ENCODE measurements around the gene INSYN1.
"Not testable (repeated sequence)": the region's sequence is repeated elsewhere in the genome, so short reads cannot be mapped to it uniquely, and the experiment has no call there.

Gene INSYN1, protein sequence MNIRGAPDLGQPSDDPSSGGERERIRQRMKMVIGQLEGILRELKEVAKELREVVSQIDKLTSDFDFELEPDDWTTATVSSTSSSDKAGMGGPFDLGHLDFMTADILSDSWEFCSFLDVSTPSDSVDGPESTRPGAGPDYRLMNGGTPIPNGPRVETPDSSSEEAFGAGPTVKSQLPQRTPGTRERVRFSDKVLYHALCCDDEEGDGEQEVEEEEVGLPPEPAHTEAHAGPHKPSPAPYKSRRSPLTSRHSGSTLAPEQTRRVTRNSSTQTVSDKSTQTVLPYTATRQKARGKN

DNA sequence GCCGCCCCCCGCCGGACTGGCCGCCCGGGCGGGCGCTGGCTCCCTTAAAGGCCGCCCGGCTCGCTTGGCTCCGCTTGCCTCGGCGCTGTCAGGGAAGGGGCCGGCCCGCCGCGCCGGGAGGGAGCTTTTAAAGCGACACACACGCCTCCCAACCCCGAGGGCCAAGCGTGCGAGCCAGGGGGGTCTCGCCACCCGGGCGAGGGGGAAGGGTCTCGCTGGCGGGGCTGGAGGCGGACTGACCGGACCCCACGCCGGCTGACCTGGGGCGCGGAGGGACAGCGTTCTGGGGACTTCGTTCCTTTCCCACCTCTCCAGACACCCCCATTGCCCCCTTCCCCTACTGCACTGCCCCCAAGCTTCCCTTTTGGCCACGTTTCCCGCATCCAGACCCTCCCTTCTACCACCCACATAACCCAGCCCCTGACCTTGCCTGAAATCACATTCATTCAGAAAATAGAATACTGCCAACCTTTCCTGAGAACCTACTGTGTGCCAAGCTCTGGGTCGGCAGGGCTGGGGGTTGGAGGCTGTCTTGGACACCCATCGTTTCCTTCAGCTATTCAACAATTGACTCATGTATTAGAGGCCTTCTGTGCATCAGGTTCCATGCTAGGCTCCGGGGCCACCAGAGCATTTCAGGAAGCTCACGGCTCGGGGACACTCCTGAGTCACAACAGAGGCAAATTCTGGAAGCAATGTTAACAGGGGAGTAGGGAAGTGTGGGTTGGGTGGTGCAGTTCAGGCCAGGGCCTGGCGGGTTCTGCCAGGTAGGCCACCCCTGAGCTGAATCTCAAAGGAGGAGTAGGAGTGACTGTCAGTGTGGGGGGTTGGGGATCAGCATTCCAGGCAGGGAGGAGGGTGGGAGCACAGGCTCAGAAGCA lies at the start of gene INSYN1:
TSS of gene INSYN1 (minus strand) at position 102 of the 881 bp plus-strand sequence. CDS start 2,221 bp downstream, outside the sequence.
- H3K36me3 Mint-ChIP-seq (ENCODE audit: low read depth): no peaks in the 10 kb centered on the region
- H3K27ac Mint-ChIP-seq: no peak within 1 kb of the TSS
- no peaks in the 10 kb centered on the region for H3K9me3 Mint-ChIP-seq
- DNase-seq: no peak
- H3K4me3 Mint-ChIP-seq: no peak within 1 kb of the TSS
- peaks cover 52% of the 10 kb centered on the region for H3K27me3 Mint-ChIP-seq
- no peaks in the 10 kb centered on the region for H3K4me1 Mint-ChIP-seq
- ATAC-seq: no peak

DNA sequence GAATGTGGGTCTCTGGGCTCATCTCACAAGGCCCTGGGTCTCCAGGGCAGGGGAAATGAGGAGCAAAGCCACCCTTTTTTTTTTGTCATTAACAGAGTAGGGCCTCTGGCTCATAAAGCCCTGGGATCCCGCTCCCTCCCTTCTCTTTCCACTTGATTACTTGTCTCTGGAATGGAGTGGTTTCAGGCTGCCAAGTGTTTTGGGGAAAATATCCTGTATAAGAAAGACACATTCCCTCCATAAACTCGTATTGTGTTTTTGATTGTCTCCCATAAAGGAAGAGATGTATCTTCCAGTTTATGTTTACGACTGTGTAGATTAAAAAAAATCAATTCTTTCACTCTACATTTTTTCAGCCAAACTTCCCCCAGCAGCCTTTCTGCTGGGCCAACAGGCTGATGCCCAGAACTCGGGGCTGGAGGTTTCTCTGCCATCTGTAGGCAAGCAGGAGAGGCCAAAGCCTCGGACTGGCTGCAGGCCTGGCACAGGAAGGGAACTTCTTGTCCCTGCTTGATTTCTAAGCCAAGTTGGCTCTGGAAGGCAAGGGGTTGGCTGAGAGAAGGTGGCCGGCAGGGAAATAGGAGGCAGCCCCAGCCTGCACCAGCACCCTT lies 49.4 kb upstream of the INSYN1 start:
- H3K27ac Mint-ChIP-seq: no peak overlapping the region
- H3K9me3 Mint-ChIP-seq: no peaks in the 10 kb centered on the region
- H3K4me3 Mint-ChIP-seq: no peak overlapping the region
- DNase-seq: no peak
- H3K27me3 Mint-ChIP-seq: no peaks in the 10 kb centered on the region
- no peaks in the 10 kb centered on the region for H3K36me3 Mint-ChIP-seq (ENCODE audit: low read depth)
- no peak for ATAC-seq
- no peaks in the 10 kb centered on the region for H3K4me1 Mint-ChIP-seq

DNA sequence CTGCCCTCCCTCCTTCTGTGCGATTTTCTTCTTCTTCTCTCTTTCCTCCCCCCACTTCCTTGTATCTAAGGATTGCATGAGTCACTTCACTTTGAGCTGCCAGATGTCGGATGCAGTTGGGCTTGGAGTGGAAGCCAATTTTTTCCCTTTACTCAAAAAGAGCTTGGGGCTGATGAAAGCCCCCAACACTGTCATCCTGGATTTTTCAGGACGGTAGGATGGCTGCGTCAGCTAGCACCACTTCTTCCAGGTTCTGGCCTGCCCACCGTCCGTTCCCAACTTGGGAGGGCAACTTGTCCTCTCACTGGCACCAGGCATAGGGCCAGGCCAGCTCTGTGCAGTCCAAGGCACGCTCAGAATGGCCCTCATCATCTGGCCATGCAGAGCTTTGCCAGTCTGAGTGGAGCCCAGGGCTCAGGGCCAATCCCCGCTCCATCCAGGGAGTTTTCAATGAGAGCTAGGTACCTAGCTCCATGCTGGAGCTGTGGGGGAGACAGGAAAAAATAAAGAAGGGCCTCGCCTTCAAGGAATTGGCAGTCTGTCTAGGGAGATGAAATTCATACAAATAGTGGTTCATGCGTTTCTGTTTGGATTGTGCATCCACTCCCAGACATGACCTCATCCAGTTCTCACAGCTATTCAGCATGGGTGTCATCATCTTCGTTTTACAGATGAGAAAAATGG lies 47.7 kb upstream of the INSYN1 start:
- Mint-ChIP-seq H3K36me3 (ENCODE audit: low read depth) (no peaks in the 10 kb centered on the region), H3K4me1 (no peaks in the 10 kb centered on the region), H3K4me3 (no peak overlapping the region), H3K27ac (no peak overlapping the region), H3K27me3 (no peaks in the 10 kb centered on the region), H3K9me3 (no peaks in the 10 kb centered on the region)
- ATAC-seq: no peak
- no peak for DNase-seq

DNA sequence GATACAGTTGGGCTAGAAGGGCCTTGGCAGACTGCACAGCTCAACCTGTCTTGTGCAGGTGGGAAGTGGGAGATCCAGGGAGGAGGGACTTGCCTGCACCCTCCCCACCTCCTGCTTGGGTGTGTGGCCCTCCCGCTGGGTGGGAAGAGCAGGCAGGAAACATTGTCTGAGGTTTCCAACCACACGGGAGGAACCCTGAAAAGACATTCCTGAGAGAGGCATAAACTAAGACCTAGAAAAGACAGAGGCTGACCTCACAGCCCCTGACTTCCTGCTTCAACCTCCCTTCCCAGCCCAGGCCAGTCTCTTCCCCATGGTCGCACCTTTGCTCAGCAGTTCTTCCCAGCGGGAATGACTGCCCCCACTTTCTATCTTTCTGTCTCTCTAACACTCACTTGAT lies 46.3 kb upstream of the INSYN1 start:
- H3K27ac Mint-ChIP-seq: no peak overlapping the region
- ATAC-seq (no peak), DNase-seq (no peak)

DNA sequence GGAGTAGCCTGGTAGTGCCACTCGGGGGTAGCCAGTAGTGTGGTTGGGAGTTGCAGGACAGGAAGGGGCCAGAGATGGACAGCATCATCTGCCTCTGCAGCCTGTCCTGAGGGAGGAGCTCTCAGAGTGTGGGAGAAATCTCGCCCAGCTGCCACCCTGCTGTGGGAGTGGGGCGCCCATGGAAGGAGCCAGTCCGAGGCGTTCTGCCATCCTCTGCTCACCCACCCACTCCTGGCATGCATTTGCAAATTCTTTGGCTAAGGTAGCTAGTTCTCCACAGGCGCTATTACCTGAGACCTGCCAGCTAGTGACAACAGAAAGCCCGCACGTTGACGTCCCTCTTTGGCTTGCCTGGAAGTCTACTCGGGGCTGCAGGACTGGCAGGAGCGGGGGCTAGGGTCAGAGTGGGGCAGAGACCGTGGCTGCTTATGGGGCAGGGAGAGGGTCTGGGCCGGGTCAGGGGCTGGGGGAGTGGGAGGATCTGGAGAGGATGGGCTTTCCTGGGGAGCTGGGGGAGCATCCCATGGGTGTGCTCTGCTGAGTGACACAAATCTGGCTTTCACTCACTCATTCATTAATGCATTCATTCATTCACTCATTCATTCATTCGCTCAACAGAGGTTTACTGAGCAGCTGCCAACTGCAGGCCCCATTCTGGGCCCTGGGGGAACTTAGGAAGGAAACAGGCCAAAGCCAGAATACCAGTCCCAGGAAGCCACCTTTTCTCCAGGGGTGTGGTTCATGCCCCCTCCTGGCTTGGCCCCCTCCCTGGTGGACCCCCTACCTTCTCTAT lies 44.4 kb upstream of the INSYN1 start:
- ATAC-seq (no peak), DNase-seq (no peak)
- Mint-ChIP-seq H3K4me3 (no peak overlapping the region), H3K4me1 (no peaks in the 10 kb centered on the region), H3K9me3 (no peaks in the 10 kb centered on the region), H3K36me3 (ENCODE audit: low read depth) (no peaks in the 10 kb centered on the region), H3K27me3 (peaks cover 1% of the 10 kb centered on the region), H3K27ac (no peak overlapping the region)

More for the DNA sequence above, 46.3 kb upstream of the INSYN1 start:
- Mint-ChIP-seq H3K4me3 (no peak overlapping the region), H3K36me3 (ENCODE audit: low read depth) (no peaks in the 10 kb centered on the region), H3K4me1 (no peaks in the 10 kb centered on the region), H3K27me3 (no peaks in the 10 kb centered on the region), H3K9me3 (no peaks in the 10 kb centered on the region)

DNA sequence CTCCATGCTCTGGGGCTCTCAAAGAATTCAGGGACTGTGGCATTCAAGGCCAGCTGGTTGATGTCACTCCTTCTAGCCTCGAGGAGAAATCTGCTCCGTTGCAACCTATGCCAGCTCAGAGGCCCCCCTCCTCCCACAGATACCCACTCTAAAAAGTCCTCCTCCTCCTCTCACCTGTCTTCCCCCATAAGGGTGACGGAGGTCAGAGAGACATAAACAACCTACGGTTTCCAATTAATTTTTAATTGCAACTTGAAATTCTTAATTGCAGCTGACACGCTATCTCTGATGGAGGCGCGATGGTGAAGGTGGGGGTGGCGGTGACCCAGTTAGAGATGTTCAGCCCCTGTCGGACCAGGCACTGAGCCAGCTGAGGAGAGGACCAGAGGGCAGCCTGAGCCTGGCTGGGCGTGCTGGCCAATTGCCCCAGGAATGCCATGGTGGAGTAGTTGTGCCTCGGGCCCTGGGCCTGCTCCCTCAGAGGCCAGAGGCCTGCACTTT lies 43.2 kb upstream of the INSYN1 start:
- ATAC-seq (no peak), DNase-seq (no peak)
- H3K27me3 Mint-ChIP-seq: peaks cover 1% of the 10 kb centered on the region
- no peak overlapping the region for H3K4me3 Mint-ChIP-seq
- no peaks in the 10 kb centered on the region for H3K4me1 Mint-ChIP-seq
- H3K36me3 Mint-ChIP-seq (ENCODE audit: low read depth): no peaks in the 10 kb centered on the region
- no peaks in the 10 kb centered on the region for H3K9me3 Mint-ChIP-seq
- H3K27ac Mint-ChIP-seq: no peak overlapping the region

DNA sequence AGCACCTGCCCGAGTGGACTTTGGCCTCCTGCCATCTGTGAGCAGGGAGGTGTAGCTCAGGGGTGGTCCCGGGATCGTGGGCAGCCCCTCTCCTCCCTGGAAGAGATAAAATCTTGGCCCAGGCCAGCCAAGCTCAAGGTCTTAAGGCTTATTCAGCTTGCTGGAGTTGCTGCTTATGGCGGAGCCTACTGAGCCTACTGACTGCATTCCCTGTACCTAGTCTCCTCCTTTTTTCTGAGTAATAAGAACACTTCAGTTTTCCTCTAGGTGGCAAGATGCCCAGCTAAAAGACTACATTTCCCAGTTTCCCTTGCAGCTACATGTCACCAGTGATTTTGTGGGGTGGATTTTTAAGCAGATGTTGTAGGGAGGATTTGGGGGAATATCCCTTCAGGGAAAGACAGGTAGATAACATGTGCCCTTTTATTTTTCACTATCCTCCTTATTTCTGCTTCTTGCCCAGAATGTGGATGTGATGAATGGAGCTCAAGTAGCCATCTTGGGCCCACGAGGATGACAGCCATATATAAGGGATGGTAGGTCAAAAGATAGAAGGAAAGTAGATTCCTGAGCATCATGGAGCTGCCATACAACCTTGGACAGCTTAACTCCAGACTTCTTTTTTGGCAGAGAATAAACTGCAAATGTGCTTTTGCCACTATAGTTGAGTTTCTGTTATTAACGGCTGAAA lies 41.4 kb upstream of the INSYN1 start:
- H3K27me3 Mint-ChIP-seq: peaks cover 5% of the 10 kb centered on the region
- H3K27ac Mint-ChIP-seq: no peak overlapping the region
- H3K36me3 Mint-ChIP-seq (ENCODE audit: low read depth): no peaks in the 10 kb centered on the region
- H3K9me3 Mint-ChIP-seq: no peaks in the 10 kb centered on the region
- no peak overlapping the region for H3K4me3 Mint-ChIP-seq
- no peaks in the 10 kb centered on the region for H3K4me1 Mint-ChIP-seq
- no peak for DNase-seq
- ATAC-seq: no peak

DNA sequence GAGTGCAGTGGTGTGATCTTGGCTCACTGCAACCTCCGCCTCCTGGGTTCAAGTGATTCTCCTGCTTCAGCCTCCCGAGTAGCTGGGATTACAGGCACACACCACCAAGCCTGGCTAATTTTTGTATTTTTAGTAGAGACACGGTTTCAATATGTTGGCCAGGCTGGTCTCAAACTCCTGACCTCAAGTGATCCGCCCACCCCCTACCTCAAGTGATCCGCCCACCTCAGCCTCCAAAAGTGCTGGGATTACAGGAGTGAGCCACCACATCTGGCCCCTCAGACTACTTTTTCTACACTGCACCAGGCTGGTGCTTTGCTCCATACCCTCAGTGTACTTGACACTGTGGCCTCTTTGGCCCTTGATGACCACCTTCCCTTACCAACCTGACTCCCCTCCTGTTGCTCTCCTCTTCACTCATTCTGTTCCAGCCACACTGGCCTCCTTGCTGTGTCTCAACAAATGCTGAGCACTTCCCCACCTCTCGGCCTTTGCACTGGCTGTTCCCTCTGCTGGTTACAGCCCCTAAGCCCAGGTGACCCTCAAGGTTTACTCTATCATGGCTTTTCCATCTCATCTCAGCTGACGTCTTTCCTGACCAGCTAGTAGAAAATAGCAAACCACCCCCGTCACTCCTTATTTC lies 39.9 kb upstream of the INSYN1 start:
- not testable (repeated sequence) for H3K27ac Mint-ChIP-seq; H3K36me3 Mint-ChIP-seq (ENCODE audit: low read depth); H3K4me3 Mint-ChIP-seq; H3K9me3 Mint-ChIP-seq; ATAC-seq; H3K27me3 Mint-ChIP-seq; H3K4me1 Mint-ChIP-seq; DNase-seq

DNA sequence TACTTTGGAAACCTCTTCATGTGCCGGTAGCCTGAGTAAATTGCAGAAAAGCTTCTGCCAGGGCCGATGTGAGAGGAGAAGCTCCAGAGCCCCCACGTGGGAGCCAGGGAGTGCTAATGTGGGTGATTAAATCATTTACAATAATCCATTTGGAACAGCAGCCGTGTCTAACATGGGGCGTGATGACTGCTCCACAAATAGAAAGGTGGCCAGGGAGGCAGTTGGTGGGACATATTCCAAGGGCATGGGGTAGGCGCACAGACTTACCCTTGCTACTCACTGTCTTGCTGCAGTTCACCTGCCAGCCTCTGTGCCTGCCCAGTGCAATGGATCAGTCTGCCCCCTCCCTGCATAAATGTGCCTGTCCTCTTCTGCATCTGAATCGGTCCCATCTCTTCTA lies 39.3 kb upstream of the INSYN1 start:
- Mint-ChIP-seq H3K4me3 (no peak overlapping the region), H3K36me3 (ENCODE audit: low read depth) (no peaks in the 10 kb centered on the region), H3K27ac (no peak overlapping the region), H3K27me3 (peaks cover 5% of the 10 kb centered on the region), H3K9me3 (no peaks in the 10 kb centered on the region), H3K4me1 (no peaks in the 10 kb centered on the region)
- DNase-seq: no peak
- ATAC-seq: no peak

DNA sequence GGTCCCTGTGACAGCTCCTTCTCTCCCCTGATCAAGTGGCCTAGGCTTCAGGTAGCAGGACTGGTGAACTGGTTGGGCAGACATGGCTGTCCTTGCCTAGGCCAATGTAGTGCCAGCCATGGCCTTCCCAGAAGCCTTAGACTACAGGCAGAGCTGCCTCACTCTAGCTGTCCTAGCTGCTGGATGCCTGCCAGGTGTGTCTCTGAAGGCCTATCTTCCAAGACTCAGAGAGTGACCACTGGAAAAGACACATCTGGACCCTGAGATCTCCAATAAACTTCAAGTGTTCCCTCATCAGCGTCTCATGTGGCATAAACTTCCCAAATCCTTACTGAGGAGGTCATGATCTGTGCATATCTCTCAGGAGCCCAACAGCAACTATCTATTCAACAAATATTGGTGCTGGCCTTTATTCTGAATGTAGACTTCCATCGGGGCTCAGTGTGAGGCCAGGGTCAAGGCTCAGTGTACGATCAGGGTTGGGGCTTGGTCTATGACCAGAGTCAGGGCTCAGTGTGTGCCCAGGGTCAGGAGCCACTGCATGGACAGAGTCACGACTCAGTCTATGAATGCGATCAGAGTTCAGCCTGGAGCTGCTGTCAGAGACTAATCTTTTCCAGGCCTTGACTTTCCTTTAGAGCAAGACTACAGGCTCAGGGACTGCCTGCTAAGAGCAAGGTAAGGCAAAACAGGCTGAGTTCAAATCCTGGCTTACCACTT lies 36.5 kb upstream of the INSYN1 start:
- no peaks in the 10 kb centered on the region for H3K36me3 Mint-ChIP-seq (ENCODE audit: low read depth)
- ATAC-seq (no peak), DNase-seq (no peak)
- H3K4me1 Mint-ChIP-seq: no peaks in the 10 kb centered on the region
- H3K27me3 Mint-ChIP-seq: peaks cover 5% of the 10 kb centered on the region
- no peak overlapping the region for H3K27ac Mint-ChIP-seq
- H3K4me3 Mint-ChIP-seq: no peak overlapping the region
- H3K9me3 Mint-ChIP-seq: no peaks in the 10 kb centered on the region

DNA sequence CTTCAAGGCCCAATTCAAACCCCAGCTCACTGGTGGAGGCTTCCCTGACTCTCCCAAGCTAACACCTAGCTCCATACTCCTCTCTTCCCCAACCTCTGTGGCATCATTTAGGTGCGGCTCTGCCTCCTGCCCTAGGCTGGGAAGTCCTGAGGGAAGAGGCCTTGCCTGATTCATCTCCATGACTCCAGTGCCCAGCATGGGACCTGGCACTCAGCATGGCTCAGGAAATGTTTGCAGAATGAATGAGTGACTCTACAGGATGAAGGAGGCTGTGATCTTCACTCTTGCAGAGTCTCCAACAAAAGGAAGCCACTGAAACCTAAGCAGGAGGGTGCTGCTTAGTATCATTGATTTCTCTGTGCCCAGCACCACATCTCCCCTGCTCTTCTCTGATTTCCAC lies 34.5 kb upstream of the INSYN1 start:
- no peaks in the 10 kb centered on the region for H3K36me3 Mint-ChIP-seq (ENCODE audit: low read depth)
- no peak for DNase-seq
- H3K4me3 Mint-ChIP-seq: no peak overlapping the region
- H3K9me3 Mint-ChIP-seq: no peaks in the 10 kb centered on the region
- no peak overlapping the region for H3K27ac Mint-ChIP-seq
- ATAC-seq: no peak
- peaks cover 4% of the 10 kb centered on the region for H3K27me3 Mint-ChIP-seq
- no peaks in the 10 kb centered on the region for H3K4me1 Mint-ChIP-seq

DNA sequence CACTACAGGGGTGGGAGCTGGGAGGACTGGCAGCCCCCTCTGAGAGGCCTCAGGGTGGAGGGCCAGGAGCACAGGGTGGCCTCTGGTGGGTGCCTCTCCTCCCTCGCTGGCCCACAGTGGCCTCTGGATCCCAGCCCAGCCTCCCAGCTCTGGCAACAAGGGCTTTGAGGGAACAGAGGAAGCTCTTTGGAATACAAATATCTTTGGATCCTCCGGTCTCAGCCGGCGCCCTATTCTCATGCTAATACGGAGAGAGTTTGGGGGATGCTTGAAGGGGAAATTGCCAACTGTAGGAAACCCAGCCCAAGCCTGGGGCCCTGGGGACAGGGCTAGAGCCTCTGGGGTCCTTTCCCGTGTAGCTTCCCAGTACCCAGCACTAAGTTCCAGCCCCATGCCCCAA lies 33.4 kb upstream of the INSYN1 start:
- no peak overlapping the region for H3K27ac Mint-ChIP-seq
- no peaks in the 10 kb centered on the region for H3K36me3 Mint-ChIP-seq (ENCODE audit: low read depth)

More for the DNA sequence above, 33.4 kb upstream of the INSYN1 start:
- H3K4me3 Mint-ChIP-seq: no peak overlapping the region
- DNase-seq (no peak), ATAC-seq (no peak)
- H3K9me3 Mint-ChIP-seq: no peaks in the 10 kb centered on the region
- no peaks in the 10 kb centered on the region for H3K4me1 Mint-ChIP-seq
- peaks cover 4% of the 10 kb centered on the region for H3K27me3 Mint-ChIP-seq
